ENCODE results near the gene RCE1. TPM values are rescaled to one million over a fixed set of nuclear protein-coding genes. Genes with fewer than 3 reads are reported as not detected.

RCE1 gene
- total and polyA plus RNA-seq, 12 donors: 2.5 to 9.2 (median 4.9) TPM

GRCh38 chr11:66849501-66850234 lies 6.4 kb downstream of the RCE1 start:
- H3K9me3 ChIP-seq: no peaks in the 10 kb centered on the region
- intact Hi-C loops (cut with DNase I): loop anchor here in 1 of 10 donors (10.0 kb wide), 1 partner anchor 275 kb away; no protein-coding TSS in a partner anchor
- H3K4me1 ChIP-seq: peaks cover 0 to 6% (median 2%) of the 10 kb centered on the region in 9 donors
- peaks cover 0 to 46% (median 6%) of the 10 kb centered on the region in 9 donors for H3K36me3 ChIP-seq
- no peak overlapping the region for H3K4me3 ChIP-seq
- TF ChIP-seq, protein P1, sequence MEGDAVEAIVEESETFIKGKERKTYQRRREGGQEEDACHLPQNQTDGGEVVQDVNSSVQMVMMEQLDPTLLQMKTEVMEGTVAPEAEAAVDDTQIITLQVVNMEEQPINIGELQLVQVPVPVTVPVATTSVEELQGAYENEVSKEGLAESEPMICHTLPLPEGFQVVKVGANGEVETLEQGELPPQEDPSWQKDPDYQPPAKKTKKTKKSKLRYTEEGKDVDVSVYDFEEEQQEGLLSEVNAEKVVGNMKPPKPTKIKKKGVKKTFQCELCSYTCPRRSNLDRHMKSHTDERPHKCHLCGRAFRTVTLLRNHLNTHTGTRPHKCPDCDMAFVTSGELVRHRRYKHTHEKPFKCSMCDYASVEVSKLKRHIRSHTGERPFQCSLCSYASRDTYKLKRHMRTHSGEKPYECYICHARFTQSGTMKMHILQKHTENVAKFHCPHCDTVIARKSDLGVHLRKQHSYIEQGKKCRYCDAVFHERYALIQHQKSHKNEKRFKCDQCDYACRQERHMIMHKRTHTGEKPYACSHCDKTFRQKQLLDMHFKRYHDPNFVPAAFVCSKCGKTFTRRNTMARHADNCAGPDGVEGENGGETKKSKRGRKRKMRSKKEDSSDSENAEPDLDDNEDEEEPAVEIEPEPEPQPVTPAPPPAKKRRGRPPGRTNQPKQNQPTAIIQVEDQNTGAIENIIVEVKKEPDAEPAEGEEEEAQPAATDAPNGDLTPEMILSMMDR (IDR thresholded peaks at IDR 0.05): no peak
- ATAC-seq (no peak), DNase-seq (no peak)
- whole genome bisulfite sequencing, 2 donors: 90 to 93% methylated on average over 22 of the region's 22 CpGs
- H3K27ac ChIP-seq: no peak overlapping the region
- no peaks in the 10 kb centered on the region for H3K27me3 ChIP-seq

GRCh38 chr11:66850235-66850587 lies 7.0 kb downstream of the RCE1 start:
- intact Hi-C loops (cut with DNase I): no loop called here
- Histone ChIP-seq H3K4me1 (peaks cover 0 to 3% (median under 1%) of the 10 kb centered on the region in 9 donors), H3K27me3 (no peaks in the 10 kb centered on the region), H3K36me3 (peaks cover 0 to 41% (median 6%) of the 10 kb centered on the region in 9 donors), H3K4me3 (no peak overlapping the region), H3K27ac (no peak overlapping the region), H3K9me3 (no peaks in the 10 kb centered on the region)
- WGBS, 2 donors: 89 to 93% methylated on average over 10 of the region's 10 CpGs
- TF ChIP-seq, protein P1 (IDR thresholded peaks at IDR 0.05): no peak
- DNase-seq (no peak), ATAC-seq (no peak)

DNA sequence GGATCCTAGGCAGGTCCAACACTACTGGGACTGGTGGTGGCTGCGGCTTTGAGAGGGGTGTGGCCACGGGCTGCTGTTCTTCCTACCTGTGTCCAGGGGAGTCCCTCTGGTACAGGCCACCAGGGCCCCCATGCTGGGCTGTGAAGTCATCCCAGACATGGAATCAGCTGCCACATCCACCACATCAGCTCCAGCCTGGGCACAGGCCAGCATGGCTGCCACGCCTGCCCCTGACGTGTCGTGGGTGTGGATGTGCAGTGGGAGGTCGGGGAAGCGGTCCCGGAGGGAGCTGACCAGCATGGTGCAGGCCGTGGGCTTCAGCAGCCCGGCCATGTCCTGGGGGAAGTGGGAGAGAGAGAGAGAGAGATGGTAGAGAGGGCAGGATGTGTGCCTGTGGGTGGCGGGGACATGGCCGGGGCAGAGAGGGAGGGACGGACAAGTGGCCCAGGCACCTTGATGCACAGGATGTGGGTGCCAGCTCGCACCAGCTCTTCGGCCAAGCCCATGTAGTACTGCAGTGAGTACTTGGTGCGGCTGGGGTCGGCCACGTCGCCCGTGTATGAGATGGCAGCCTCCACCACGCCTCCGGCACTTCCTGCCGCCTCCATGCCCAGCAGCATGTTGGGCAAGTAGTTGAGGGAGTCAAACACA lies 7.5 kb downstream of the RCE1 start:
- ATAC-seq (no peak), DNase-seq (no peak)
- Histone ChIP-seq H3K27ac (no peak overlapping the region), H3K9me3 (no peaks in the 10 kb centered on the region), H3K4me1 (peaks cover 0 to 8% (median 5%) of the 10 kb centered on the region in 9 donors), H3K27me3 (no peaks in the 10 kb centered on the region), H3K4me3 (no peak overlapping the region), H3K36me3 (peaks cover 0 to 36% (median 6%) of the 10 kb centered on the region in 9 donors)
- 91% methylated on average over 20 to 23 of the region's 23 CpGs for WGBS, 2 donors
- TF ChIP-seq, protein P1 (IDR thresholded peaks at IDR 0.05): no peak
- intact Hi-C loops (cut with DNase I): no loop called here

- 82 to 88% methylated on average over 4 of the region's 4 CpGs for WGBS, 2 donors
- H3K27ac ChIP-seq: no peak overlapping the region
- H3K9me3 ChIP-seq: no peaks in the 10 kb centered on the region
- intact Hi-C loops (cut with DNase I): no loop called here
- no peak for DNase-seq
- TF ChIP-seq, protein P1 (IDR thresholded peaks at IDR 0.05): no peak
- no peak for ATAC-seq
- H3K27me3 ChIP-seq: no peaks in the 10 kb centered on the region
- peaks cover 0 to 31% (median 6%) of the 10 kb centered on the region in 9 donors for H3K36me3 ChIP-seq
- no peak overlapping the region for H3K4me3 ChIP-seq
- peaks cover 0 to 10% (median 7%) of the 10 kb centered on the region in 9 donors for H3K4me1 ChIP-seq
Measured at GRCh38 chr11:66851239-66851596, 8.0 kb downstream of the RCE1 start.
